GM12878 (cell line): ENCODE results near the gene DPM2. TPM values are rescaled to one million over a fixed set of nuclear protein-coding genes. Genes with fewer than 3 reads are reported as not detected.
A peak's percentile ranks its signal among the peaks of the same experiment; 100 is the strongest.

Experiments used
- ATAC-seq: fragments of 200-7000 bp; cut with Tn5 transposase; 3 replicates; pipeline ENCODE4 v1.9.1; 2020; ENCODE audit warnings: mild to moderate bottlenecking, moderate library complexity
- BruUV-seq: library from RNA; stranded (reverse); fragments of 400-500 nt; replicated peaks from 2 replicates; lab custom pipeline; 2021; lab: Mats Ljungman, UMichigan
- CTCF ChIA-PET: fragments of 300-600 bp; sonication (Branson Sonifier 250); formaldehyde crosslinking; extraction: SDS; loops from one replicate; lab custom pipeline; 2021; ENCODE audit warnings: inconsistent platforms; lab: Yijun Ruan, JAX
- POLR2A ChIA-PET: fragments of 350-600 bp; formaldehyde crosslinking; extraction: SDS; loops from one replicate; lab custom pipeline; 2021; ENCODE audit warnings: inconsistent platforms; lab: Charles Lee
- RAD21 ChIA-PET: fragments of 300-600 bp; sonication (Branson Sonifier 250); formaldehyde crosslinking; loops from one replicate; lab custom pipeline; 2023; ENCODE audit warnings: antibody characterized with exemption; ENCODE audit not compliant: unreplicated experiment; lab: Charles Lee
- SMC1A ChIA-PET: fragments of 300-600 bp; sonication (Branson Sonifier 250); formaldehyde crosslinking; loops from one replicate; lab custom pipeline; 2023; ENCODE audit not compliant: unreplicated experiment, uncharacterized antibody; lab: Charles Lee
- DNase-seq: peaks from one replicate; pipeline ENCODE4 v3.0.0-alpha.2; 2011; ENCODE audit warnings: low read depth, low spot score
- FAIRE-seq: peaks from 3 replicates; lab custom pipeline; 2011; peaks lifted over from hg19 to GRCh38; lab: Jason Lieb, UNC
- H2AFZ ChIP-seq: 2 replicates; pipeline ENCODE4 v1.6.0; 2011; ENCODE audit warnings: low read depth, low read length, control low read depth; ENCODE audit not compliant: control insufficient read depth
- H3K27ac ChIP-seq: 2 replicates; pipeline ENCODE4 v1.5.1; 2011; ENCODE audit warnings: control low read depth; ENCODE audit not compliant: control insufficient read depth, insufficient read depth
- H3K27me3 ChIP-seq, 2 experiments: replicated peaks in 1 of 2; 2 replicates each; pipeline versions ENCODE4 v1.6.0 to v1.6.1; 2011; ENCODE audit warnings: low read length in 1 of 2; ENCODE audit not compliant: control insufficient read depth in 2 of 2, insufficient read depth in 2 of 2
- H3K36me3 ChIP-seq, 2 experiments: 2 replicates each; pipeline ENCODE4 v1.5.1; 2011; ENCODE audit warnings: low read length in 1 of 2; ENCODE audit not compliant: control insufficient read depth in 2 of 2, insufficient read depth in 2 of 2
- H3K4me1 ChIP-seq: 2 replicates; pipeline ENCODE4 v1.6.1; 2011; ENCODE audit warnings: mild to moderate bottlenecking, low read length, moderate library complexity, mixed read lengths; ENCODE audit not compliant: control insufficient read depth, insufficient read depth
- H3K4me2 ChIP-seq: 2 replicates; pipeline ENCODE4 v1.6.0; 2011; ENCODE audit warnings: control low read depth; ENCODE audit not compliant: control insufficient read depth, insufficient read depth
- H3K4me3 ChIP-seq: fragments of 200-600 bp; sonication (generic); 2 replicates; pipeline ENCODE4 v1.5.1; 2016
- H3K79me2 ChIP-seq: 2 replicates; pipeline ENCODE4 v1.6.0; 2011; ENCODE audit warnings: low read length; ENCODE audit not compliant: control insufficient read depth, insufficient read depth
- H3K9ac ChIP-seq: 2 replicates; pipeline ENCODE4 v1.8.0; 2011; ENCODE audit warnings: low read length, control low read depth, mixed read lengths; ENCODE audit not compliant: control insufficient read depth, insufficient read depth
- H3K9me3 ChIP-seq: replicated peaks from 3 replicates; pipeline ENCODE4 v1.5.1; 2011; ENCODE audit warnings: mild to moderate bottlenecking, low read length; ENCODE audit not compliant: control insufficient read depth, insufficient read depth
- H4K20me1 ChIP-seq: 2 replicates; pipeline ENCODE4 v1.6.0; 2011; ENCODE audit not compliant: control insufficient read depth, insufficient read depth
- ATF7 ChIP-seq: fragments of 450-650 bp; IDR thresholded peaks from 2 replicates; pipeline ENCODE4 v1.6.1; 2016; ENCODE audit warnings: low read depth, mild to moderate bottlenecking
- BCLAF1 ChIP-seq: fragments of 450-650 bp; IDR thresholded peaks from 2 replicates; pipeline ENCODE4 v1.6.1; 2017; ENCODE audit warnings: antibody characterized with exemption, mild to moderate bottlenecking, moderate library complexity
- BMI1 ChIP-seq: fragments of 450-650 bp; IDR thresholded peaks from 2 replicates; pipeline ENCODE4 v1.6.1; 2016; ENCODE audit warnings: mild to moderate bottlenecking, moderate library complexity, borderline replicate concordance
- EED ChIP-seq: sonication (generic); IDR thresholded peaks from 2 replicates; pipeline ENCODE4 v1.6.1; 2016; ENCODE audit warnings: antibody characterized with exemption, low read depth
- EGR1 ChIP-seq, 2 experiments: IDR thresholded peaks; 1 replicate in 1 of 2; 2 replicates in 1 of 2; pipeline ENCODE4 v1.6.1; 2011 to 2012; ENCODE audit warnings: low read depth in 2 of 2, low read length in 2 of 2, borderline replicate concordance in 1 of 2, mild to moderate bottlenecking in 1 of 2, moderate library complexity in 1 of 2
- FOS ChIP-seq: IDR thresholded peaks from 3 replicates; pipeline ENCODE4 v1.6.1; 2011; ENCODE audit warnings: borderline replicate concordance; ENCODE audit not compliant: insufficient read length; ENCODE audit errors: extremely low read depth
- KAT2A ChIP-seq: conservative IDR thresholded peaks from 2 replicates; pipeline ENCODE4 v1.6.1; 2011; ENCODE audit warnings: low read depth, low read length; ENCODE audit not compliant: control insufficient read depth
- NFYB ChIP-seq: IDR thresholded peaks from 2 replicates; pipeline ENCODE4 v1.6.1; 2011; ENCODE audit warnings: low read depth, mild to moderate bottlenecking, low read length, improper control_type of control experiment, moderate library complexity; ENCODE audit not compliant: insufficient read depth
- SP1 ChIP-seq: IDR thresholded peaks from one replicate; pipeline ENCODE4 v1.6.1; 2011; ENCODE audit warnings: low read depth, low read length
- SRF ChIP-seq, 2 experiments: IDR thresholded peaks; 2 replicates each; pipeline ENCODE4 v1.6.1; 2011; ENCODE audit warnings: low read depth in 2 of 2, low read length in 2 of 2, mild to moderate bottlenecking in 1 of 2, moderate library complexity in 1 of 2
- USF2 ChIP-seq: IDR thresholded peaks from 2 replicates; pipeline ENCODE4 v1.6.1; 2011; ENCODE audit warnings: low read depth, low read length, improper control_type of control experiment, borderline replicate concordance
- ZBTB33 ChIP-seq: fragments of 450-650 bp; IDR thresholded peaks from 2 replicates; pipeline ENCODE4 v1.6.1; 2017; ENCODE audit warnings: mild to moderate bottlenecking
- ZNF274 ChIP-seq: IDR thresholded peaks from one replicate; pipeline ENCODE4 v1.8.0; 2011; ENCODE audit not compliant: insufficient read length, insufficient read depth
- ZSCAN29 ChIP-seq: fragments of 450-650 bp; IDR thresholded peaks from 2 replicates; pipeline ENCODE4 v1.6.1; 2017; ENCODE audit warnings: mild to moderate bottlenecking, moderate library complexity
- WGBS: methylation state at CpG from one replicate; pipeline ENCODE4 v1.1.6; 2016; ENCODE audit warnings: low lambda C conversion rate; ENCODE audit not compliant: insufficient replicate concordance, insufficient coverage; ENCODE audit errors: missing lambda C conversion rate; 5-methylcytosine and 5-hydroxymethylcytosine counted together
- in situ Hi-C: fragments of 300-500 bp; cut with MboI; formaldehyde crosslinking; loops from 9 replicates; pipeline ENCODE4 v1.14.3; 2018; ENCODE audit warnings: mixed read lengths
- intact Hi-C: fragments of 100-400 bp; cut with micrococcal nuclease; formaldehyde crosslinking; loops from one replicate; pipeline ENCODE4 v1.14.2; 2022; ENCODE audit not compliant: unreplicated experiment
- polyA plus RNA-seq, 11 experiments: library from polyadenylated mRNA; depleted of rRNA in 4 of 11; unstranded in 6 of 11; stranded (reverse) in 5 of 11; fragments of >200 nt; fragmentation: Nextera tagmentation in 4 of 11; fragmentation: Illumina TruSeq in 1 of 11; extraction: Ambion mirVana in 4 of 11; extraction: Trizol in 1 of 11; gene quantifications; 1 replicate in 1 of 11; 2 replicates in 10 of 11; pipeline versions ENCODE4 v1.2.1 to v1.2.3, GENCODE V29; 2011 to 2016; ENCODE audit warnings: inconsistent platforms in 2 of 11, missing spikeins in 2 of 11, low read depth in 1 of 11
- total RNA-seq, 4 experiments: library from RNA; depleted of rRNA in 3 of 4; stranded (reverse); fragments of >200 nt in 3 of 4; fragmentation: Illumina TruSeq in 1 of 4; extraction: Trizol in 1 of 4; gene quantifications; 2 replicates each; pipeline versions ENCODE4 v1.2.1 to v1.2.3, GENCODE V29; 2013 to 2021

DPM2 gene
- total and polyA plus RNA-seq, 10 of the 15 experiments (the other 5 are each of a cell fraction or from before 2014, with no cell fraction given), result 22.7 to 77.9 (median 44.7) TPM

GRCh38 chr9:127886401-127886972 is 51.2 kb downstream of the DPM2 start:
- no peaks in the 10 kb centered on the region for H4K20me1 ChIP-seq
- TF ChIP-seq ZSCAN29 (no peak), ATF7 (no peak), SRF (IDR thresholded peaks at IDR 0.05; ENCODE audit: low read depth in 2 of 2, low read length in 2 of 2) (no peak), BMI1 (no peak), USF2 (no peak), ZBTB33 (peak; percentile 47; the same call in 1 of the 2 replicates), EED (no peak), ZNF274 (no peak), FOS (peak; percentile 38), EGR1 (IDR thresholded peaks at IDR 0.05; ENCODE audit: borderline replicate concordance in 1 of 2, low read depth in 2 of 2, low read length in 2 of 2) (no peak), SP1 (peak; percentile 68), KAT2A (no peak), NFYB (peak; percentile 68; the same call in 1 of the 2 replicates), BCLAF1 (no peak)
- no peaks in the 10 kb centered on the region for H3K27me3 ChIP-seq
- RAD21 ChIA-PET, result interaction anchor here (1.5 kb wide), 1 partner anchor 152 kb away, joined by 3 read pairs; the partner anchor contains the start of gene TOR2A
- intact Hi-C loops (no loop called here), in situ Hi-C loops (no loop called here)
- POLR2A ChIA-PET, result interaction anchor here (0.6 to 0.9 kb wide), 4 partner anchors 8 to 160 kb away, joined by 3 to 4 read pairs (median 3); no protein-coding TSS in a partner anchor
- H3K79me2 ChIP-seq, result no peaks in the 10 kb centered on the region
- WGBS, result 95% methylated on average over 18 of the region's 18 CpGs
- no peak overlapping the region for H2AFZ ChIP-seq
- H3K36me3 ChIP-seq, result peaks cover 4 to 9% of the 10 kb centered on the region in 2 experiments; a peak in 3 of 4 replicates
- no TSS peak for BruUV-seq
- ATAC-seq (no peak), DNase-seq (no peak), FAIRE-seq (no peak)
- CTCF ChIA-PET, result interaction anchor here (1.3 to 1.6 kb wide), 2 partner anchors 56 to 152 kb away, joined by 4 to 5 read pairs; partner anchors contain the start of gene TOR2A
- no peaks in the 10 kb centered on the region; the same call in 1 of the 2 replicates for H3K4me1 ChIP-seq
- no peak overlapping the region for H3K9ac ChIP-seq
- no peak overlapping the region for H3K27ac ChIP-seq
- H3K4me2 ChIP-seq, result no peak overlapping the region
- H3K9me3 ChIP-seq, result no peaks in the 10 kb centered on the region
- SMC1A ChIA-PET, result no interaction called here
- H3K4me3 ChIP-seq, result no peak overlapping the region
